HG03378 (cell line): Measurements from ENCODE around the gene PTAFR.
"Not testable (repeated sequence)": the region's sequence is repeated elsewhere in the genome, so short reads cannot be mapped to it uniquely, and the experiment has no call there.

Source experiments
- ATAC-seq: cut with Tn5 transposase; IDR thresholded peaks from one replicate; pipeline ENCODE4 v1.9.1; 2021; ENCODE audit warnings: mild to moderate bottlenecking, moderate library complexity; ENCODE audit not compliant: unreplicated experiment

Gene PTAFR

GRCh38 chr1:28147264-28148094, 29.0 kb downstream of the PTAFR start:
- ATAC-seq: peak; percentile 10

- no peak for ATAC-seq
These were observed 30.8 kb downstream of the PTAFR start for GRCh38 chr1:28145728-28146127.

- peak; percentile 74 for ATAC-seq
These were observed 32.0 kb downstream of the PTAFR start for GRCh38 chr1:28144203-28145135.

- ATAC-seq: no peak
These were observed 32.8 kb downstream of the PTAFR start for GRCh38 chr1:28143496-28144202.

GRCh38 chr1:28141685-28142084, 34.8 kb downstream of the PTAFR start:
- no peak for ATAC-seq

- ATAC-seq: not testable (repeated sequence)
These were observed 36.6 kb downstream of the PTAFR start for GRCh38 chr1:28139866-28140265.

- no peak for ATAC-seq
These were observed 37.3 kb downstream of the PTAFR start for GRCh38 chr1:28139025-28139712.

GRCh38 chr1:28136922-28137613, 39.4 kb downstream of the PTAFR start:
- no peak for ATAC-seq

GRCh38 chr1:28136169-28136921, 40.1 kb downstream of the PTAFR start:
- no peak for ATAC-seq

- no peak for ATAC-seq
These were observed 40.9 kb downstream of the PTAFR start for GRCh38 chr1:28135371-28136168.

GRCh38 chr1:28134651-28135207, 41.8 kb downstream of the PTAFR start:
- ATAC-seq: no peak

- no peak for ATAC-seq
These were observed 44.0 kb downstream of the PTAFR start for GRCh38 chr1:28132171-28133167.

- no peak for ATAC-seq
These were observed 45.6 kb downstream of the PTAFR start for GRCh38 chr1:28130901-28131300.

- ATAC-seq: no peak
These were observed 47.3 kb downstream of the PTAFR start for GRCh38 chr1:28129150-28129549.

GRCh38 chr1:28127617-28128257, 48.8 kb downstream of the PTAFR start:
- peak; percentile 79 for ATAC-seq

- no peak for ATAC-seq
These were observed 49.6 kb downstream of the PTAFR start for GRCh38 chr1:28126783-28127490.
